Endodermal cell (in vitro differentiated cells): ENCODE results near the gene CUX1. TPM values are rescaled to one million over a fixed set of nuclear protein-coding genes. Genes with fewer than 3 reads are reported as not detected.

Source experiments
- DNase-seq: peaks from one replicate; pipeline ENCODE4 v3.0.0-alpha.2; 2017
- H3K27ac ChIP-seq: 2 replicates; pipeline ENCODE4 v1.5.1; 2013; ENCODE audit warnings: mild to moderate bottlenecking, low read depth, low read length, moderate library complexity
- H3K27me3 ChIP-seq: 2 replicates; pipeline ENCODE4 v1.6.1; 2013; ENCODE audit warnings: mild to moderate bottlenecking, low read length, moderate library complexity; ENCODE audit not compliant: insufficient read depth, control insufficient read depth, poor library complexity, severe bottlenecking
- H3K36me3 ChIP-seq: 2 replicates; pipeline ENCODE4 v1.7.0; 2013; ENCODE audit warnings: mild to moderate bottlenecking, low read length, moderate library complexity; ENCODE audit not compliant: control insufficient read depth, insufficient read depth
- H3K4me1 ChIP-seq: one replicate; pipeline ENCODE4 v1.7.0; 2013; ENCODE audit warnings: low read length; ENCODE audit not compliant: control insufficient read depth, insufficient read depth
- H3K4me3 ChIP-seq: 2 replicates; pipeline ENCODE4 v1.5.1; 2013; ENCODE audit warnings: mild to moderate bottlenecking, low read length, moderate library complexity
- H3K9ac ChIP-seq: 2 replicates; pipeline ENCODE4 v1.6.1; 2013; ENCODE audit warnings: mild to moderate bottlenecking, low read length, moderate library complexity; ENCODE audit not compliant: poor library complexity, severe bottlenecking; ENCODE audit errors: extremely low read depth
- H3K9me3 ChIP-seq: 2 replicates; pipeline ENCODE4 v1.6.1; 2013; ENCODE audit warnings: mild to moderate bottlenecking, low read length, moderate library complexity; ENCODE audit not compliant: control insufficient read depth
- H3K27ac Mint-ChIP-seq: 2 replicates; pipeline ENCODE4 v1.8.0; 2020; ENCODE audit warnings: mixed read lengths
- H3K27me3 Mint-ChIP-seq: 2 replicates; pipeline ENCODE4 v1.8.0; 2021; ENCODE audit warnings: mild to moderate bottlenecking, mixed read lengths; ENCODE audit not compliant: insufficient read depth
- H3K36me3 Mint-ChIP-seq: 2 replicates; pipeline ENCODE4 v1.8.0; 2020; ENCODE audit warnings: low read depth, mixed read lengths
- H3K4me1 Mint-ChIP-seq: 2 replicates; pipeline ENCODE4 v1.8.0; 2020; ENCODE audit warnings: mixed read lengths
- H3K4me3 Mint-ChIP-seq: 2 replicates; pipeline ENCODE4 v1.8.0; 2020; ENCODE audit warnings: mild to moderate bottlenecking, moderate library complexity, mixed read lengths
- H3K9me3 Mint-ChIP-seq: 2 replicates; pipeline ENCODE4 v1.8.0; 2020; ENCODE audit warnings: mild to moderate bottlenecking, mixed read lengths
- whole genome bisulfite sequencing, 2 experiments: methylation state at CpG; one replicate each; pipeline versions ENCODE4 v1.1.5 to v1.1.7; 2013; ENCODE audit warnings: missing lambda C conversion rate in 2 of 2, mixed read lengths in 1 of 2; ENCODE audit not compliant: insufficient coverage in 1 of 2, insufficient read length in 1 of 2; 5-methylcytosine and 5-hydroxymethylcytosine counted together
- total RNA-seq, 2 donors: library from RNA; stranded (reverse); fragmentation: NEBNext Ultra II Directional in 1 of 2; extraction: Animal tissue kit (Norgen Biotek cat#: 25700) in 1 of 2; gene quantifications; 2 replicates in 1 of 2; 3 replicates in 1 of 2; pipeline ENCODE4 v1.2.1, GENCODE V29; 2021
- TF ChIP-seq, protein P1 (sequence below): fragments of 200-600 bp; sonication (generic); conservative IDR thresholded peaks from 2 replicates; pipeline ENCODE4 v1.5.0; 2021; ENCODE audit warnings: antibody characterized with exemption, mild to moderate bottlenecking

CUX1 gene
- total RNA-seq, 2 donors from 2014 or later: 85.1 to 108 TPM

DNA sequence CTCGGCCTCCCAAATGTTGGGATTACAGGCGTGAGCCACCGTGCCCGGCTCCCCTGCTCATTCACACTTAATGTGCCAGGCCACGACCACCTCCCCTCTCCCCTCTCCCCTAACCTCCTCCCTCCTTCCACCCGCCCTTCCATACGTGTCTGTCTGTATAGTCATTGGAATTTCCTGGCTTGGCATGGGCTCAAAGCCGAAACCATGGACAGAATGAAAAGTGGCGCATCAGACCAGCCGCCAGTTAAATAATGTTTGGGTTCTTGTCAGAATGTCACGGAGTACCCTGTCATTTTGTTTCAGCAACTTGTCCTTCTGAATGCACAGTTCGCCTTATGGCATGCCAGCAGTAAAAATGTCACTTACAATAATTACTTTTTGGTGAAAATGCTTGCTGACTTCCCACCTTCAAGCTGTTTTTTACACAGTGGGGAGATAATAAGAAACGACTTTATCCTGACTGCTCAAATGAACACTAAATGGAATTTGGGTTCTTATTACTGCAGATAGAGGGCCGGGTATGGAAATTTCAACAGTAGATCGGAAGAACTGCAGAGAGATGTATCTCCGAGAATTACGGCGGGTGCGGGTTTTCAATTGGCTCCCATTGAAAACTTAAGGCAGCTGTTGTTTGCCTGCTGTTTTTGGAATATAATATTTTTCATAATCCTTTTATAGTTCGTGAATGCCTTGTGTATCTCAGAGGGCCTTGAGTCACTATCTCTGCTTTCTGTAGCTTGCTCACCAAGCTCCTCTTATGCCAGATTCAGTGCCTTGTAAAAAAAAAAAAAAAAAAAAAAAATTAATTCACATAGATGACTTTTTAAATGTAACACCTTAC is 403.8 kb downstream of the CUX1 start:
- Histone ChIP-seq H3K4me3 (no peak overlapping the region), H3K9ac (no peak overlapping the region), H3K36me3 (peaks cover 16% of the 10 kb centered on the region), H3K4me1 (no peaks in the 10 kb centered on the region), H3K27me3 (no peaks in the 10 kb centered on the region), H3K27ac (peak overlapping the region; percentile 24), H3K9me3 (no peaks in the 10 kb centered on the region)
- TF ChIP-seq, protein P1, sequence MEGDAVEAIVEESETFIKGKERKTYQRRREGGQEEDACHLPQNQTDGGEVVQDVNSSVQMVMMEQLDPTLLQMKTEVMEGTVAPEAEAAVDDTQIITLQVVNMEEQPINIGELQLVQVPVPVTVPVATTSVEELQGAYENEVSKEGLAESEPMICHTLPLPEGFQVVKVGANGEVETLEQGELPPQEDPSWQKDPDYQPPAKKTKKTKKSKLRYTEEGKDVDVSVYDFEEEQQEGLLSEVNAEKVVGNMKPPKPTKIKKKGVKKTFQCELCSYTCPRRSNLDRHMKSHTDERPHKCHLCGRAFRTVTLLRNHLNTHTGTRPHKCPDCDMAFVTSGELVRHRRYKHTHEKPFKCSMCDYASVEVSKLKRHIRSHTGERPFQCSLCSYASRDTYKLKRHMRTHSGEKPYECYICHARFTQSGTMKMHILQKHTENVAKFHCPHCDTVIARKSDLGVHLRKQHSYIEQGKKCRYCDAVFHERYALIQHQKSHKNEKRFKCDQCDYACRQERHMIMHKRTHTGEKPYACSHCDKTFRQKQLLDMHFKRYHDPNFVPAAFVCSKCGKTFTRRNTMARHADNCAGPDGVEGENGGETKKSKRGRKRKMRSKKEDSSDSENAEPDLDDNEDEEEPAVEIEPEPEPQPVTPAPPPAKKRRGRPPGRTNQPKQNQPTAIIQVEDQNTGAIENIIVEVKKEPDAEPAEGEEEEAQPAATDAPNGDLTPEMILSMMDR: no peak
- H3K9me3 Mint-ChIP-seq: no peaks in the 10 kb centered on the region
- 92 to 96% methylated on average over 15 to 19 of the region's 20 CpGs for WGBS, 2 experiments
- H3K27me3 Mint-ChIP-seq: no peaks in the 10 kb centered on the region
- DNase-seq: no peak
- H3K4me1 Mint-ChIP-seq: no peaks in the 10 kb centered on the region
- H3K27ac Mint-ChIP-seq: no peak overlapping the region
- no peak overlapping the region for H3K4me3 Mint-ChIP-seq
- H3K36me3 Mint-ChIP-seq: peaks cover 53% of the 10 kb centered on the region

DNA sequence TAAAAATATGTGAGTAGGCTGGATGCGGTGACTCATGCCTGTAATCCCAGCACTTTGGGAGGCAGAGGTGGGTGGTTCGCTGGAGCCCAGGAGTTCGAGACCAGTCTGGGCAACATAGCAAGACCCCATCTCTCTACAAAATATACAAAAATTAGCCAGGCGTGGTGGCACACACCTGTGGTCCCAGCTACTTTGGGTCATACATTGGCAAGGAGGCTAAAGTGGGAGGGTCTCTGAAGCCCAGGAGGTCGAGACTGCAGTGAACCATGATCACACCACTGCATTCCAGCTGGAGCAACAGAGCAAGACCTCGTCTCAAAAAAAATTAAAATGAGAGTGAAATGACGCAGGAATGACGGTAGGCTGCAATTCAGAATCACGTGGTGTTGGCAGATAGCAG is 404.5 kb downstream of the CUX1 start:
- TF ChIP-seq, protein P1: no peak
- no peaks in the 10 kb centered on the region for H3K27me3 ChIP-seq
- no peak overlapping the region for H3K27ac ChIP-seq
- no peaks in the 10 kb centered on the region for H3K4me1 ChIP-seq
- WGBS, 2 experiments: 93 to 99% methylated on average over 8 to 9 of the region's 9 CpGs
- peaks cover 50% of the 10 kb centered on the region for H3K36me3 Mint-ChIP-seq
- H3K9ac ChIP-seq: no peak overlapping the region
- no peaks in the 10 kb centered on the region for H3K4me1 Mint-ChIP-seq
- no peaks in the 10 kb centered on the region for H3K9me3 ChIP-seq
- no peaks in the 10 kb centered on the region for H3K9me3 Mint-ChIP-seq
- no peak for DNase-seq
- H3K27me3 Mint-ChIP-seq: no peaks in the 10 kb centered on the region
- no peak overlapping the region for H3K4me3 ChIP-seq
- peaks cover 16% of the 10 kb centered on the region for H3K36me3 ChIP-seq
- H3K27ac Mint-ChIP-seq: no peak overlapping the region
- no peak overlapping the region for H3K4me3 Mint-ChIP-seq

DNA sequence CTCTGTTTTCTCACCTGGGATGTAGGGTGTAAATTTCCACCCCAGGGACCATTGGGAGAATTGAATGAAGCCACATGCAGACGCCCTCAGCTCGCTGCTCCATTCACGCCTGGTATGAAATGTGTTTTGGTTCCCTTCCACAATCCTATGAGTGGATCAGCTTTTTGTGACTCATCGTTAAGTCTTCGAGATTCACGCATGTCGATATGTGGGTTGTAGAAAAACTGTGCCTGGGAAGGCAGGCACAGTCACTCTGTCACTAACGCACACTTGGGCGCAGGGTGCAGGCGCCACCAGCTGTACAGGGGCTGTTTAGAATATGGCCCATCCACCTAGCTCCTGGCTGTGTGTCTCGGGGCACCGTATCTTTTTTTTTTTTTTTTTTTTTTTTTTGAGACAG is 405.0 kb downstream of the CUX1 start:
- WGBS, 2 experiments: 93 to 96% methylated on average over 7 to 12 of the region's 12 CpGs
- H3K9me3 Mint-ChIP-seq: no peaks in the 10 kb centered on the region
- Histone ChIP-seq H3K36me3 (peaks cover 18% of the 10 kb centered on the region), H3K9me3 (no peaks in the 10 kb centered on the region), H3K27ac (no peak overlapping the region), H3K9ac (no peak overlapping the region), H3K4me3 (no peak overlapping the region), H3K4me1 (no peaks in the 10 kb centered on the region), H3K27me3 (no peaks in the 10 kb centered on the region)
- DNase-seq: no peak
- TF ChIP-seq, protein P1: no peak
- H3K4me3 Mint-ChIP-seq: no peak overlapping the region
- no peaks in the 10 kb centered on the region for H3K4me1 Mint-ChIP-seq
- no peaks in the 10 kb centered on the region for H3K27me3 Mint-ChIP-seq
- H3K36me3 Mint-ChIP-seq: peaks cover 52% of the 10 kb centered on the region
- H3K27ac Mint-ChIP-seq: no peak overlapping the region
